Karpas-422 (cell line): Measurements from ENCODE around the gene C1orf53. TPM values are rescaled to one million over a fixed set of nuclear protein-coding genes. Genes with fewer than 3 reads are reported as not detected.

Experiments used
- DNase-seq: peaks from one replicate; pipeline ENCODE4 v3.0.0-alpha.2; 2015
- H2AFZ ChIP-seq: fragments of 200-600 bp; sonication (generic); 2 replicates; pipeline ENCODE4 v1.6.1; 2014; ENCODE audit warnings: antibody characterized with exemption, low read length, mixed read lengths
- H3K27ac ChIP-seq: fragments of 200-600 bp; sonication (generic); 2 replicates; pipeline ENCODE4 v1.5.1; 2014; ENCODE audit warnings: mild to moderate bottlenecking, low read length, moderate library complexity
- H3K27me3 ChIP-seq: fragments of 200-600 bp; sonication (generic); 2 replicates; pipeline ENCODE4 v1.6.1; 2014; ENCODE audit warnings: low read length, mixed read lengths
- H3K36me3 ChIP-seq: fragments of 200-600 bp; sonication (generic); 2 replicates; pipeline ENCODE4 v1.6.1; 2014; ENCODE audit warnings: low read length, mixed read lengths; ENCODE audit not compliant: insufficient read depth
- H3K4me1 ChIP-seq: fragments of 200-600 bp; sonication (generic); 2 replicates; pipeline ENCODE4 v1.6.1; 2014; ENCODE audit warnings: mild to moderate bottlenecking, low read length, mixed read lengths
- H3K4me2 ChIP-seq: fragments of 200-600 bp; sonication (generic); 2 replicates; pipeline ENCODE4 v1.6.1; 2014; ENCODE audit warnings: low read length, low read depth, mild to moderate bottlenecking; ENCODE audit not compliant: poor library complexity, severe bottlenecking
- H3K4me3 ChIP-seq: fragments of 200-600 bp; sonication (generic); 2 replicates; pipeline ENCODE4 v1.5.1; 2014; ENCODE audit warnings: mild to moderate bottlenecking, antibody characterized with exemption, low read length, mixed read lengths
- H3K79me2 ChIP-seq: fragments of 200-600 bp; sonication (generic); 2 replicates; pipeline ENCODE4 v1.6.1; 2014; ENCODE audit warnings: mild to moderate bottlenecking, low read length, mixed read lengths
- H3K9ac ChIP-seq: fragments of 200-600 bp; sonication (generic); 2 replicates; pipeline ENCODE4 v1.6.0; 2014; ENCODE audit warnings: low read length
- H3K9me2 ChIP-seq: fragments of 200-600 bp; sonication (generic), shearing (Covaris generic); replicated peaks from 2 replicates; pipeline ENCODE4 v1.6.0; 2014; ENCODE audit warnings: mild to moderate bottlenecking, low read length, moderate library complexity; ENCODE audit not compliant: insufficient read depth
- H3K9me3 ChIP-seq: fragments of 300-700, 200-600 bp; sonication (generic); 2 replicates; pipeline ENCODE4 v1.6.1; 2014; ENCODE audit warnings: low read length, mixed read lengths
- H4K20me1 ChIP-seq: fragments of 200-600 bp; sonication (generic); 2 replicates; pipeline ENCODE4 v1.6.1; 2014; ENCODE audit warnings: mild to moderate bottlenecking, antibody characterized with exemption, low read length, low read depth; ENCODE audit not compliant: insufficient read depth
- total RNA-seq: library from RNA; depleted of rRNA; stranded (reverse); fragments of >200 nt; shearing (Covaris generic); gene quantifications from 2 replicates; pipeline ENCODE4 v1.2.3, GENCODE V29; 2014; ENCODE audit warnings: low replicate concordance

Gene C1orf53
- total RNA-seq, 1 experiment from 2014 or later: 7.8 TPM

GRCh38 chr1:197910120-197910991, 7.9 kb downstream of the C1orf53 start:
- H3K27ac ChIP-seq: no peak overlapping the region
- no peaks in the 10 kb centered on the region for H3K9me3 ChIP-seq
- no peaks in the 10 kb centered on the region for H3K27me3 ChIP-seq
- H3K36me3 ChIP-seq: no peaks in the 10 kb centered on the region
- no peaks in the 10 kb centered on the region for H4K20me1 ChIP-seq
- H3K4me3 ChIP-seq: no peak overlapping the region
- no peaks in the 10 kb centered on the region for H3K4me1 ChIP-seq
- no peak for DNase-seq
- no peak overlapping the region for H3K9ac ChIP-seq
- H2AFZ ChIP-seq: no peak overlapping the region
- no peaks in the 10 kb centered on the region for H3K79me2 ChIP-seq
- H3K4me2 ChIP-seq: no peak overlapping the region
- no peaks in the 10 kb centered on the region for H3K9me2 ChIP-seq

- no peak for DNase-seq
- Histone ChIP-seq H3K4me3 (no peak overlapping the region), H3K27me3 (no peaks in the 10 kb centered on the region), H3K27ac (no peak overlapping the region), H2AFZ (no peak overlapping the region), H3K79me2 (no peaks in the 10 kb centered on the region), H3K4me1 (no peaks in the 10 kb centered on the region), H3K9ac (no peak overlapping the region), H4K20me1 (no peaks in the 10 kb centered on the region), H3K36me3 (no peaks in the 10 kb centered on the region), H3K4me2 (no peak overlapping the region), H3K9me3 (no peaks in the 10 kb centered on the region), H3K9me2 (no peaks in the 10 kb centered on the region)
Observed at GRCh38 chr1:197911111-197911856, 8.9 kb downstream of the C1orf53 start.

GRCh38 chr1:197911857-197912696, 9.6 kb downstream of the C1orf53 start:
- no peaks in the 10 kb centered on the region for H3K9me3 ChIP-seq
- H3K36me3 ChIP-seq: no peaks in the 10 kb centered on the region
- H3K4me1 ChIP-seq: no peaks in the 10 kb centered on the region
- no peak overlapping the region for H3K4me3 ChIP-seq
- no peaks in the 10 kb centered on the region for H3K27me3 ChIP-seq
- no peaks in the 10 kb centered on the region for H4K20me1 ChIP-seq
- no peaks in the 10 kb centered on the region for H3K79me2 ChIP-seq
- no peak for DNase-seq
- H3K4me2 ChIP-seq: no peak overlapping the region
- no peak overlapping the region for H2AFZ ChIP-seq
- H3K27ac ChIP-seq: no peak overlapping the region
- H3K9me2 ChIP-seq: no peaks in the 10 kb centered on the region
- H3K9ac ChIP-seq: no peak overlapping the region

GRCh38 chr1:197912739-197913494, 10.5 kb downstream of the C1orf53 start:
- H3K9me3 ChIP-seq: no peaks in the 10 kb centered on the region
- H4K20me1 ChIP-seq: no peaks in the 10 kb centered on the region
- no peaks in the 10 kb centered on the region for H3K27me3 ChIP-seq
- H3K79me2 ChIP-seq: no peaks in the 10 kb centered on the region
- DNase-seq: no peak
- no peak overlapping the region for H2AFZ ChIP-seq
- H3K9ac ChIP-seq: no peak overlapping the region
- no peaks in the 10 kb centered on the region for H3K9me2 ChIP-seq
- H3K4me1 ChIP-seq: no peaks in the 10 kb centered on the region
- no peak overlapping the region for H3K4me2 ChIP-seq
- no peak overlapping the region for H3K4me3 ChIP-seq
- no peak overlapping the region for H3K27ac ChIP-seq
- H3K36me3 ChIP-seq: no peaks in the 10 kb centered on the region

GRCh38 chr1:197913495-197914276, 11.3 kb downstream of the C1orf53 start:
- no peaks in the 10 kb centered on the region for H3K36me3 ChIP-seq
- H3K4me3 ChIP-seq: no peak overlapping the region
- no peak overlapping the region for H3K27ac ChIP-seq
- no peaks in the 10 kb centered on the region for H3K79me2 ChIP-seq
- no peaks in the 10 kb centered on the region for H3K9me2 ChIP-seq
- H3K4me2 ChIP-seq: no peak overlapping the region
- DNase-seq: no peak
- no peak overlapping the region for H3K9ac ChIP-seq
- no peaks in the 10 kb centered on the region for H4K20me1 ChIP-seq
- no peaks in the 10 kb centered on the region for H3K27me3 ChIP-seq
- no peaks in the 10 kb centered on the region for H3K9me3 ChIP-seq
- H2AFZ ChIP-seq: no peak overlapping the region
- no peaks in the 10 kb centered on the region for H3K4me1 ChIP-seq

- H3K4me3 ChIP-seq: no peak overlapping the region
- H4K20me1 ChIP-seq: no peaks in the 10 kb centered on the region
- H3K4me2 ChIP-seq: no peak overlapping the region
- H3K4me1 ChIP-seq: no peaks in the 10 kb centered on the region
- no peaks in the 10 kb centered on the region for H3K9me2 ChIP-seq
- no peak for DNase-seq
- no peaks in the 10 kb centered on the region for H3K9me3 ChIP-seq
- H3K27me3 ChIP-seq: no peaks in the 10 kb centered on the region
- H3K27ac ChIP-seq: no peak overlapping the region
- no peaks in the 10 kb centered on the region for H3K79me2 ChIP-seq
- H3K9ac ChIP-seq: no peak overlapping the region
- H2AFZ ChIP-seq: no peak overlapping the region
- H3K36me3 ChIP-seq: no peaks in the 10 kb centered on the region
Observed at GRCh38 chr1:197914510-197914909, 12.1 kb downstream of the C1orf53 start.

GRCh38 chr1:197915260-197915861, 12.9 kb downstream of the C1orf53 start:
- no peak overlapping the region for H3K9ac ChIP-seq
- no peak overlapping the region for H2AFZ ChIP-seq
- no peaks in the 10 kb centered on the region for H3K9me3 ChIP-seq
- H3K9me2 ChIP-seq: no peaks in the 10 kb centered on the region
- no peak overlapping the region for H3K27ac ChIP-seq
- no peaks in the 10 kb centered on the region for H3K4me1 ChIP-seq
- no peak for DNase-seq
- no peaks in the 10 kb centered on the region for H3K27me3 ChIP-seq
- H3K4me3 ChIP-seq: no peak overlapping the region
- no peak overlapping the region for H3K4me2 ChIP-seq
- H4K20me1 ChIP-seq: no peaks in the 10 kb centered on the region
- no peaks in the 10 kb centered on the region for H3K36me3 ChIP-seq
- H3K79me2 ChIP-seq: no peaks in the 10 kb centered on the region
